ENCODE results near the gene NAPA.

DNA sequence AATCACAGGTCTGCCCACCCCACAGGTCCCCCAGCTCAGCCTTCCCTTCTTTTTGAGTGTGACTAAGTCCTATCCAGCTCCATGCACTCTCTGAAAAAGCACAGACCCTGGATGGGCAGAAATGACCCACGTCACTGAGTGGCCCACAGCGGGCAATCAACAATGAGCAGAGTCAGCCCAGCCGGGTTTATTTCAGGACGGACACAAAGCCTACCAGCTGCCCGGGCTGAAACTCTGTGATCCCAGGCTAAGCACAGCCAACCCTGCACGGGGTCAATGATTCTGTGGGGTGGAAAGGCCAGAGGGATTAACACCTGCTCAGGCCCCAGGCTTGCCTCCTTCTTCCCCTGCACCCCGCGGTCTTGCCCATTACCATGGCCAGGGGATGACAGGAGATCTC is 8.4 kb downstream of the NAPA start:
- TF ChIP-seq, protein P1, sequence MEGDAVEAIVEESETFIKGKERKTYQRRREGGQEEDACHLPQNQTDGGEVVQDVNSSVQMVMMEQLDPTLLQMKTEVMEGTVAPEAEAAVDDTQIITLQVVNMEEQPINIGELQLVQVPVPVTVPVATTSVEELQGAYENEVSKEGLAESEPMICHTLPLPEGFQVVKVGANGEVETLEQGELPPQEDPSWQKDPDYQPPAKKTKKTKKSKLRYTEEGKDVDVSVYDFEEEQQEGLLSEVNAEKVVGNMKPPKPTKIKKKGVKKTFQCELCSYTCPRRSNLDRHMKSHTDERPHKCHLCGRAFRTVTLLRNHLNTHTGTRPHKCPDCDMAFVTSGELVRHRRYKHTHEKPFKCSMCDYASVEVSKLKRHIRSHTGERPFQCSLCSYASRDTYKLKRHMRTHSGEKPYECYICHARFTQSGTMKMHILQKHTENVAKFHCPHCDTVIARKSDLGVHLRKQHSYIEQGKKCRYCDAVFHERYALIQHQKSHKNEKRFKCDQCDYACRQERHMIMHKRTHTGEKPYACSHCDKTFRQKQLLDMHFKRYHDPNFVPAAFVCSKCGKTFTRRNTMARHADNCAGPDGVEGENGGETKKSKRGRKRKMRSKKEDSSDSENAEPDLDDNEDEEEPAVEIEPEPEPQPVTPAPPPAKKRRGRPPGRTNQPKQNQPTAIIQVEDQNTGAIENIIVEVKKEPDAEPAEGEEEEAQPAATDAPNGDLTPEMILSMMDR (IDR thresholded peaks at IDR 0.05; ENCODE audit: low read length) = no peak
- TF ChIP-seq EZH2 (IDR thresholded peaks at IDR 0.05; ENCODE audit: borderline replicate concordance, low read length) = no peak
